HG02885 (cell line): Measurements from ENCODE around the gene BNIP2.
A peak's percentile ranks its signal among the peaks of the same experiment; 100 is the strongest.
"Not testable (repeated sequence)": the region's sequence is repeated elsewhere in the genome, so short reads cannot be mapped to it uniquely, and the experiment has no call there.

Source experiments
- ATAC-seq: cut with Tn5 transposase; IDR thresholded peaks from one replicate; pipeline ENCODE4 v1.9.1; 2021; ENCODE audit warnings: mild to moderate bottlenecking; ENCODE audit not compliant: unreplicated experiment, poor library complexity

BNIP2 gene

GRCh38 chr15:59688782-59689625 is at the start of gene BNIP2:
TSS of gene BNIP2 (minus strand) at chr15:59689320. CDS start at chr15:59682457, 6,863 bp downstream.
- peak; percentile 86 for ATAC-seq

GRCh38 chr15:59738676-59739075 is 49.6 kb upstream of the BNIP2 start:
- ATAC-seq: no peak

GRCh38 chr15:59736181-59736580 is 47.1 kb upstream of the BNIP2 start:
- no peak for ATAC-seq

- ATAC-seq: no peak
Measured at GRCh38 chr15:59725151-59725486, 36.0 kb upstream of the BNIP2 start.

GRCh38 chr15:59723687-59724346 is 34.7 kb upstream of the BNIP2 start:
- no peak for ATAC-seq

GRCh38 chr15:59722476-59722875 is 33.4 kb upstream of the BNIP2 start:
- ATAC-seq: no peak

GRCh38 chr15:59722037-59722436 is 32.9 kb upstream of the BNIP2 start:
- ATAC-seq: no peak

GRCh38 chr15:59721411-59721810 is 32.3 kb upstream of the BNIP2 start:
- ATAC-seq: no peak

GRCh38 chr15:59713177-59713576 is 24.1 kb upstream of the BNIP2 start:
- no peak for ATAC-seq

- no peak for ATAC-seq
Measured at GRCh38 chr15:59711451-59712243, 22.5 kb upstream of the BNIP2 start.

- ATAC-seq: no peak
Measured at GRCh38 chr15:59707619-59708018, 18.5 kb upstream of the BNIP2 start.

- no peak for ATAC-seq
Measured at GRCh38 chr15:59703979-59704796, 15.1 kb upstream of the BNIP2 start.

GRCh38 chr15:59702351-59702750 is 13.2 kb upstream of the BNIP2 start:
- no peak for ATAC-seq

GRCh38 chr15:59701880-59702279 is 12.8 kb upstream of the BNIP2 start:
- ATAC-seq: no peak

- no peak for ATAC-seq
Measured at GRCh38 chr15:59699810-59700431, 10.8 kb upstream of the BNIP2 start.

GRCh38 chr15:59698065-59698464 is 8.9 kb upstream of the BNIP2 start:
- not testable (repeated sequence) for ATAC-seq

- no peak for ATAC-seq
Measured at GRCh38 chr15:59696332-59696731, 7.2 kb upstream of the BNIP2 start.

GRCh38 chr15:59694779-59695178 is 5.7 kb upstream of the BNIP2 start:
- ATAC-seq: no peak

- no peak for ATAC-seq
Measured at GRCh38 chr15:59691194-59691805, 2.2 kb upstream of the BNIP2 start.
